Measurements from ENCODE around the gene PTPRD.
"Not testable (repeated sequence)": the region's sequence is repeated elsewhere in the genome, so short reads cannot be mapped to it uniquely, and the experiment has no call there.

The PTPRD gene

DNA sequence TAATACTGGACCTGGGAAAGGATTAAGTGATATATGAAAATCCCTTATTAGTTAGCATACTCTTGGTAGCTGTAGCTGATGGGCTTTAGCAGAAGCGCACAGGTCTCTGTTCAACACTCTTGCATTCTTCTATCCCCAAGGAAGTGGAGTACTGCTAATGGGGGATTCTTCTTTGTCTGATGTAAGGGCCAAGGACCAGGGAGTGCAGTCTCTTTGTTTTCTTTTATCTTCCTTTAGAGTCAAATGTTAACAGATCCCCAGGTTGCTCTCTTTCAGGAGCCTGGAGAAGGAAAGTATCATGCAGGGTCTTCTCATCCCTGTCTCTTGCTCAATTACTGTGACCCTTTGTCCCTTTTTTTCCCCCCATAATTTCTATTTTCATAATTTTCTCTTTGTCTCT, 1666.3 kb downstream of the PTPRD start:
- DNase-seq = no peak

DNA sequence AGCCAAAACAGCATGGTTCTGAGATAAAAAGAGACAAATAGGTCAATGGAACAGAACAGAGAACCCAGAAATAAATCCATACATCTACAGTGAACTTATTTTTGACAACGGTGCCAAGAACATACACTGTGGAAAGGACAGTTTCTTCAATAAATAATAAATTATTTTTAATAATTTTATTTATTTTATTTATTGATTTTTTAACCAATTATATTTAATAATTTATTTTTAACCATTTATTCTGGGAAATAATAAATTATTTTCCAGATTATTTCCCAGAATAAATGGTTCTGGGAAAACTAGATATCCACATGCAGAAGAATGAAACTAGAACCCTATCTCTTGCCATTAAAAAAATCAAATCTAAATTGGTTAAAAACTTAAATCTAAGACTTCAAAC, 1669.4 kb downstream of the PTPRD start:
- no peak for DNase-seq

DNA sequence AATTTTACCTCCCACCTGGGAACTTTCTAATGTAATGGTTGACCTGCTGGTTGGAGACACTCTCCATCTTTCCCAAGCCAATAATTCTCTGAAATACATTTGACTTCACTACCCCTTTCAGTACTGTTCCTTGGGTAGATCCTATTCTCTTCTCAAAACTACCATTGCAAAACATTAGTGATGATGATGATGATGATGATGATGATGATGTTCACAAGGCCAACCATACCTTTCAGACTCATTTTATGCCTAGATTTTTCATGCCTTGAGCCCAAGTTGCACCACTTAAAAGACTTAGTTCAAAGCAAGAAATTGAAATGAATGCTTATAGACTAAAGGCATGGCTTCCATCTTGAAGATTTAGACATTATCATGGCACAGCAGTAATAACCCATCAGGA, 1672.2 kb downstream of the PTPRD start:
- DNase-seq = no peak

DNA sequence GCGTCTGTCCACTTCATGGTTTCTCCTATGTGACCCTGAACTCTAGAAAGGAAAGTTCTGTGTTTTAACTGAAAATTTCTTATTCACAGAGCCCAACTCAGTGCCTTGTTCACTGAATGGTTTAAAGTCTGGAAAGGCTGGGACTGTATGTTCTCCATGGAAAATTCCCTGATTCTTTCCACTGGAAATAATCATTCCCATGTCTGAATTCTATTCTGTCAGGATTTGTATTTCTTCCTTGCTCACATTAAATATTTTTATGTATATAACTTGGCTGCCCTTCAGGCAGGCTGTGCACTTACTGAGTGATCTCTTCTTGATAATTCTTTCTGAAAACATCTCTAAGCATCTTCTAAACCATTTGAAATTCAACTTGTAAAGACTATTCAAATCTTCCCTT, 1686.3 kb downstream of the PTPRD start:
- no peak for DNase-seq

DNA sequence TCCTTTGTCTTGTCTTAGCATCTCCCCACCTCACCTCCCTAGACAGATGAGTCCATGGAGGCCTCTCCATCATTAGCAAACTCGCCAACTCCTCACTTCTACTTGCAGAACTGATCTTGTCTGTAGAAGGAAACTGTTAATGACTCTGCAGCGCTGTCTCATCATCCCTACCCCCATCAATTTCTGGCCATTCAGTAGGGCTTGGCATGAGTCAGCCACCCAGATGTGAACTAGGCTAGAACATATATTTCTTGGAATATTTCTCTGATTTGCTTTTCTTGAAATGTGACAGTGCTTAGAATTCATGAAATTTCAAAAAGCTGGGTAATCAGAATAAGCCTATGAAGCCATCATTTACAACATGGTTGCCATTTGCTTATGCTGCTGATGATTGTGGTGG, 1688.2 kb downstream of the PTPRD start:
- DNase-seq = no peak

DNA sequence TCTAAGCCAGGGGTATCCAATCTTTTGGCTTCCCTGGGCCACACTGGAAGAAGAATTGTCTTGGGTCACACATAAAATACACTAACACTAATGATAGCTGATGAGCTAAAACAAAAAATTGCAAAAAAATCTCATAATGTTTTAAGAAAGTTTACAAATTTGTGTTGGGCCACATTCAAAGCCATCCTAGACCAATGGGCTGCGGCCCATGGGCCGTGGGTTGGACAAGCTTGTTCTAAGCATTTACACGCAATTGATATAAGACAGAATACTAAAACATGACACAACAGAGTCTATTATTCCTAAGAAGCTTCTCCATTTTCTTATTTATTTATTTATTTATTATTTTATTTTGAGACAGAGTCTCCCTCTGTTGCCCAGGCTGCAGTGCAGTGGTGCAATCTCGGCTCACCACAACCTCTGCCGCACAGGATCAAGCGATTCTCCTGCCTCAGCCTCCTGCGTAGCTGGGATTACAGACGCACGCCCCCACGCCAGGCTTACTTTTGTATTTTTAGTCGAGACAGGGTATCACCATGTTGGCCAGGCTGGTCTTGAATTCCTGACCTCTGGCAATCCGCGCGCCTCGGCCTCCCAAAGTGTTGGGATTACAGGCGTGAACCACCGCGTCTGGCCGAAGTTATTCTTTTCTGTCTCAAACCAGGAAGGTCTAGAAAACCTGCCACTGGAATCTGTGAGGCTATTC, 1692.2 kb downstream of the PTPRD start:
- DNase-seq = not testable (repeated sequence)

DNA sequence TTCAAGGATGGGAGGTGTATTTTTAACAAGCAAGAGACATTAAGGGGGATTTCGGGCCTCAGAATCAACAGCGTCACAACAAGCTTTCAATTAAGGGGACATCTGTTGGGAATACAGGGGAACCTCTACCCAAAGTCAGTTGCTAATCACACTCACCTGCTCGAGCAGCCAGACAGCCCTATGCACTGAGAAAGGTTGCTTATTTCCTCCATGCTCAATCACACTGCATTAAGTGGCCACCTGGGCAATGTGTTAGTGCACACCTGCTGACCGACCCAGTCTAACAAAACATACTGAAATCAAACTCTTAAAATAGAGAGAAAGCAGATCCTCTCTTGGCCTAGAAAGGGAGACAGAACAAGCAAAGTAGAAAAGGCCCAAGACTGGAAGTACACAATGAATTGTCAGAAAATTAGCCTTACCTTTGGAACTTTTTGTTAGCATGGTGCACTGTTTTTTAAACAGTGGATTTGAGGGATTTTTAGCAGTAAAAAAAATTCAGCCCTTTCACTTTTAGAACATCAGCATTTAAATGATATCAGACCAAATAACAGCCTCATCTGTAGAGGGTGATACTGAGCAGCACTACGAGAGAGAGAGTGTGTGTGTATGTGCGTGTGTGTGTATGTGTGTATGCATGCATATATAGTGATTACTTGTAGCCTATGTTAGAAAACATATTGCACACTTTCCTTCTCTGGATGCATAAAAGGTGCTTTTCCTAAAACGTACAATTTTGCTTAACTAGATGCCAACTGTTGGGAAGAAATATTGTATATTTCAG, 1694.7 kb downstream of the PTPRD start:
- no peak for DNase-seq

DNA sequence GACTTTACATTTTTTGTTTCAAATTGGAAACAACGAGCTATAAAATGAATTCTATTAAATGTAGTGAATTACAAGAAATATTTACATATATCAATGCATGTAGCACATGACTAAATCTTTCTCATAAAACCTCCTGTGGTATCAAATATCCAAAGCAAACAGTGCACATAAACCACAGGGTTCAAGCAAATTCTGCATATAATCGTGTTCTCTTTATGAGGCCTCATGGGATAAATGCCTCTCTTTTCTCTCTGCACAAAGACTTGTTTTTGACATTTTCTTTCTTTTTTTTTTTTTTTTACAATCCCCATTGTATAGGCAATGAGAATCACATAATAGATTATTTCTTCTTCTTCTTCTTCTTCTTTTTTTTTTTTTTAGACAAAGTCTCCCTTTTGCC, 1696.0 kb downstream of the PTPRD start:
- no peak for DNase-seq

DNA sequence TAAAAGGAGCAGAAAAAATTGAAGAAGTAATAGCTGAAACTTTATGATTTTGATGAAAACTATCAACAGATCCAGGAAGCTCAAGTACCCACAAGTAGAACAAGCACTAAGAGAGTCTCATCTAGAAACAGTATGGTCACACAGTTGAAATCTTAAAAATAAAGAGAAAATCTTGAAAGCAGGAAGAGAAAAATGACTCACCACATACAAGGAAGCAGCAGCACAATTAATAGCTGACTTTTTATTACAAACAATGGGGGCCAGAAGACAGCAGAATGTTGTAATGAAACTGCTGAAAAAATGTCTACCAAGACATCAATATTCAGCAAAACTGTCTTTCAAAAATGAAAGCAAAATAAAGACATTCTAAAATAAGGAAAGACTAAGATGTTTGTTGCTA, 1704.9 kb downstream of the PTPRD start:
- DNase-seq = no peak

DNA sequence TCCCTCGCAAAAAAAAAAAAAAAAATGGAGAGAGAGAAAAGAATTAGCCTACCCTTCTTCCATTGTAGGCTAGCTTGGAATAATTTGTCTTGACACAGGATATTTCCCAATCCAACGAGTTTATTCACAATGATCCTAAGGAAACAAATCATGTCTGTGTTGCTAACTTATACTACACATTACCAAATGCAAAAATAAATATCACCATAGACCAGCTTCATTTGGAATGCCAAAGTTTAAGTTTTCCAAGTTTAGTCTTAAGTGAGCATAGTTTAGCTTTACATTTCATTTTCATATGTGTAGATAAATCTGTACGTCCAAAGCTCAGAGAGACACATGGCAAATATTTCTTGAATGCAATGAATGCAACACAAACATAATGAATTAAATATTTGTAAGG, 1707.1 kb downstream of the PTPRD start:
- DNase-seq = no peak

DNA sequence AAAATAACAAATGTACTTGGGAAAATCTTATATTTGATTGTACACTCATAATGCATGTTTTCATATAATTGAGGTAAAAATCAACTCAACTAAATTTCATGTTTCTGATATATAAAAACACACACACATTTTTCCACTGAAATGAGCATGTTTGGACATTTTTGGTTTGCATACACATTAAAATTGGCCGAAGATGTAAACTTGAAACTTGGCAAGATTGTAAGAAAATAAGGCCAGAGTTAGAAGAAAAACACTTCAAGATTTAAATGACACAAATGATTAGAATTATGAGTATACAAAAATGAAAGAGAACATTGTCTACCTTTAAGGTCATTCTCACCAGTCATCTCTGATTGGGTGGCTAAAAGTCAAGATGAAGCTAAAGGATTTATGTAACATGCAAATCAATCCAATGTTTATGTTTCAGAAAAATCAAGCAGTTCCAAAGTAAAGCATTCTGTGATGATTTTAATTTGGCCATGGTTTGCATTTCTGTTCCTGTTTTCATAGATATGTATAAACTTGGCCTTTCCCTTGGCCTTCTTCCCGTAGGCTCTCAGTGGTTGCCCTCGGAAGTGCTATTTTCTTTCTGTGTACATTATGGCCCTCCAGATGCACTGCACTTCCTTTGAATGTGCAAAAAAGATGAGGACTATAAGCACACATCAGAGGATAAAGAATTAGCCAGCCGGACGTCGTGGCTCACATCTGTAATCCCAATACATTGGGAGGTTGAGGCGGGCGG, 1707.9 kb downstream of the PTPRD start:
- DNase-seq = no peak

DNA sequence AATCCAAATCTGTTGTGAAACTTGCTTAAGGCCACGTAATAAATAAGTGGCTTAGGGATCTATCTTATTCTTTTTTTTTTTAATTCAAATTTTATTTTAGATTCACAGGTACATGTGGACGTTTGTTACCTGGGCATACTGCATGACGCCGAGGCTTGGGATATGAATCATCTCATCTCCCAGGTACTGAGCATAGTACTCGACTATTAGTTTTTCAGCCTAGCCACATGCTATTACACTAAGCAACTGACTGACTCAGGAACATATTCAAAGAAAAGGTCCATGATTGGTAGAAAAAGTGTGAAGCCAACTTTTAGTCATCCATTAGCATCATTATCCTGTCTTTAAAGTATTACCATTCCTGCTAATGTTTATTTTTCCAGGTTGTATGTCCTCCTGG, 1709.7 kb downstream of the PTPRD start:
- DNase-seq = no peak

DNA sequence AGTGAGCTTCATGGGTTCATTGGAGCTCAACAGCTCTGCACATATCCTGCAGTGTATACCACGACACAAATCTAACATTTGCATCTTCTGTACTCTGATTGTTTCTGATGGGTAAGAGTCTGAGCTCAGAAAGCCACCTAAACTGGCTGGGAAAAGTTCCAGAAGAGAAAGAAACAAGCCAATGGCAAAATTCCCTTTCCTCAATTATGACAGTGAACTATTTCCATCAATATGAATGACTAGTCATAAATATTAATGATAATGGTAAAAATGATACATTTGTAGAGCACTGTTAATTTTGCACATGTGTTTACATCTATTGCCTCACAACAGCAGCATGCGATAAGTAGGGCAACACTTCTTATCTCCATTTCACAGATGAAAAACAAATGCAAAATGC, 1711.7 kb downstream of the PTPRD start:
- DNase-seq = no peak

DNA sequence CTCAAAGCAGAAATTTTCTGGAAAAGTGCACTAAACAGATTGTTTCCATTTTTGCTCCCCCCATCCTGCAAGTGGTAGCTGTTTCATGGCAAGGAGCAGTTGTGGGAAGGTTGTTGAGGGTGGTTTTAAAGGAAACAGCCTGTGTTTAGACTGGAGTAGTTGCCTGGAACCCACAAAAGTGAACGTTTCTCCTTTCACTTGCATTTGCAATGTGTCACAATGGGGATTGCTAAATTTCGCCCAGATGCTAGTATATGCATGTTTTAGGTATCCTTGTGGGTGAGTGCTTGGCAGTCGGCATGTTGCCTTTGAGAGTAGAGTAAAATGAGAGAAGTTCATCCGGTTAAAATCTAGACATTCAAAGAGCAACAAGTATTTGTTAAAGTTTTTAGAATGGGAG, 1713.3 kb downstream of the PTPRD start:
- DNase-seq = no peak

DNA sequence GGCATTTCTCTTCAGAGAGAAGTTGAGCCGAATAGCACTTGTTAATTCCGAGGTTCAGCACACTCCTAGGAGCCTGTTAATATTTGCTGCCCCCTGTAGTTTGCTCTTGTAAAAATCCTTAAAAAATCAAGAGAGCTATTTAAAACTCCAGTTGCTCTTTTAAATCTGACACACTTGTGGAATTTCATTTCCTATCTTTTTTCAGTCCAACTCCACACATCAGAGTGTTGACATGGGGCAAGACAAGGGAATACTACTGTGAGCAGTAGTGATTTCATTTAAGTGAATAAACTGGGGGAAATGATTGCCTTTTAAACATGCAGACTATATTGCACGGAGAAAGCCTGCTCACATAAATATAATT, 1717.0 kb downstream of the PTPRD start:
- DNase-seq = no peak

DNA sequence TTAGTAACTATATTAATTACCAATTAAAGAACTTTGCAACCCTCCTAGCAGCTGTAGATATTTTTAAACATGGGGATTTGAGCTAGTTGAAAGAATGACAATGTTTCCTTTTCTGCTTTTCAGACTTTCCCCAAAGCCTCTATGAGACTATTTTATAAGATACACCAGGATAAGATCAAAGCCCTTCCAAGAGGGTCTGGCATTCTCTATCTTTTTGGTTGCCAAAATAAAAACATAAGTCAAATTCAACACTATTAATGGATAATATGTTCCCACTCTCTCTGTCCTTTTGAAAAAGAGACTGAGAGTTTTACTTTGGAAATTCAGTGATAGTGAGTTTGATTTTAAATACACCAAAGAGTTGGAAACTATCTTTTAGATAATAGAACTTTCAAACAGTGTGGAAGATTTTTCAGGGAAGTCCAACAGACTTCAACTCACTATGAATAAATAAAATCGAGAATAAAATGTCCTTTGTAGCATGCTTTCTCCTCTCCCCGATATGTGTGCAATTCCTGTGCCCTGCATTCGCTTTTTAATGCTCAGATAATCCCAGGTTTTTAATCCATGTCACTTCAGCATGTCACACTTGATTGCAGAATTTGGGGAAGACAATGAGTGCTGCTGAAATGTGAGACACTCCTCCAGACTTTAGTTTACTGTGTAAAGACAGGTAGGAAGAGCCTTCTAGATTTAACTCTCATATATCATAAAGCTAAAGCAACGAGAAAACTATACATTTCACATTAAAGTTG, 1717.5 kb downstream of the PTPRD start:
- DNase-seq = no peak

DNA sequence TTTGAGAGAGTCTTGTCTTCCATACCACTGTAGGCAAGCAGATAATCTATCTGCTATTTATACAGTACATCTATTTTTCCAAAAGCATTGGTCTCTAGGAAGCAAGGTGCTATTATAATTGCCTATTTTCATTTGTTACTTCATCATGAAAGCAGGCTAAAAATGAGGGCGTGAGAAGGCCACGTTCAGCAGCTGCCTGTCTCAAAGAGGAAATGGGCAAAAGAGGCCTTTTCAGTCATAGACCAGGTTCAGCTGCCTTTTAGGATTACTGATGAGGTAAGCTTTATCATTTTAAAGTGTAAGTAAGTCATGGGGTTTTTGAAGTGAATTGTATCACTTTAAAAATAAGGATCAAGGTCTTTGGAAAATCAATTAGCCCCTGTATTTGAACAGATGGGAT, 1722.1 kb downstream of the PTPRD start:
- DNase-seq = no peak

DNA sequence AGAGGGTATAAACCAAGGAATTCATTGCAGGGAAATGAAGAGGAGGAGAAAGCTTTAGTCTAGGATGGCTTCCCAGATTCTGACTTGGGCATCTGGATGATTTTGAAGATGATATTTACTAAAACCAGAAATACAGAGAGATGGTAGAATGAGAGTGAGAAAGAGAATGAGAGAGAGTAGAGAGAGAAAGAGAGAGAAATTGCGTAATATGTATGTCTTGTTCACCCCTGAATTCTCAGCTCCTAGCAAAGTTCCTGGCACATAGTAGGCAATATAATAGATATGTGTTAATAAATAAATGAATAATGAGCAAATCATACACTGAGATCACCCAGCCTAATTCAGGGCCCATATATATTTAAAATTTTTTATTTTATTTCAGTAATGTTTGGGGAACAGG, 1723.7 kb downstream of the PTPRD start:
- no peak for DNase-seq

DNA sequence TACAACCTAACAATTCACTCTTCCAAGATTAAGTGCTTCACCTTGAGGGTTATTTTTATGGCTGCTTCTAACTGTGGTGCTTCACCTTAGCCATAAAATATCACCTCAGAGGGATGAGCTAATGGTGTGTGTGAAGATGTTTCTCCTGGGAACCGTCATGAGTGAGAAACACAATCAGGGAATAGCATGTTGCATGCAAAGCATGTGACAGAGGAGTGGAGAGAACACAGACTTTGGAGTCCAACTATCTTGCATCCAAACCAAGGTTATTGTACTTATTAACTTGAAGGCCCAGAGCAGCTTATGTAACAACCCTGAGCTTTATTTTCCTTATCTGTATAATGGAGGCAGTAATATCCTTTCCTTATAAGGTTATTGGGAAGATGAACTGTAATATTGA, 1724.2 kb downstream of the PTPRD start:
- DNase-seq = no peak

DNA sequence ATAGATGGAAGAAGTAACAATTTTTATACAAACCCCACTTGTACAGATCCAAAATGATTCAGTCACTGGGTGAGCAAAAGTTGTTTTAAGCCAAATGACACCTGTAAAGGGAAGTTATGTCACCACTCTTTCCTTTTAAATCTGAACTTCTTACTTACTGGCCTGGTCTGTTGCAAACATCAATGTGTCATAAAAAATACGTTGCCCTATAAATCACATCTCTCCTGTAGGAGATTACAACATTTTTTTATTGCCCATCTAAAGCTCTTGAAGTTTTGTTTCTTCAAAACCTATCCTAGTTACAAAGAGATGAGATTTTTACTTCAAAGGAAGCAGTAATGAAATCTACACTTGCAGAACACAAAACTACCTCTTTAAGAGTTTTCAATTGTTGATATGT, 1725.4 kb downstream of the PTPRD start:
- no peak for DNase-seq

DNA sequence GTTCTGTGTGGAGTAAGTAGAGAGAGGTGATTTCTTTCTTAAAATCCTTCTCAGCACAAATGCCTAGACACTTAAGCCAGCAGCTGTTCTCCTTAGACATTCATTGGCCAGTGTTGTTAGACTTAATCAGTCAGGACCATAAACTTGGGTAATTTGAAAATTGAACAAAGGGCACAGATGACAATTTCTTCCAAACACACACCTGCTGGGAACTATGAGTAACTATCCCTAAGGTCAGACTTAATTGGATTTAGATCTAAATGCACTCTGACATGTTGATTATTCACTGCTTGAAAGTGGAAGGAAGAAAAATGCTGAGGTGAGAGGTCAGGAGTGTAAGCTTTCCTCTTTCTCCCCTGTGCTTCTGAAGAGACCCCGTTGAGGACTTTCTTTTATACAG, 1729.5 kb downstream of the PTPRD start:
- no peak for DNase-seq

DNA sequence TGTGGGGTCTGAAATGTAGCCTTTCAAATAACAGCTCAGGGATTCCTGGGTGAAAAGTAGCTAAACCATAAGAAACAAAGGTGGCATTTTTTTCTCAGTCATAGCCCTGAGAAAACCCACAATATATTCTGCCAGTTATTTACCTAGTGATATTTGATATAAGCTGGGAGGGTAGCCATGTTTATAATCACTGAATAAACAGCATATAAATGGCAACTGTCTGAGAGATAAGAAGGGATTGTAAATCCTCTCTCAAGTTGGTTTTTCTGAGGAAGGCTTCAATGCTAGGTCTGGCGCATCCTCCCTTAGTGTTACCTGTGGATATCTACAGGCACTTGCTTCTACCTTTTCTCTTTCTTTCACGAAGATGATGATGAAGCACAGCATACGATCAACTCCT, 1732.7 kb downstream of the PTPRD start:
- no peak for DNase-seq

DNA sequence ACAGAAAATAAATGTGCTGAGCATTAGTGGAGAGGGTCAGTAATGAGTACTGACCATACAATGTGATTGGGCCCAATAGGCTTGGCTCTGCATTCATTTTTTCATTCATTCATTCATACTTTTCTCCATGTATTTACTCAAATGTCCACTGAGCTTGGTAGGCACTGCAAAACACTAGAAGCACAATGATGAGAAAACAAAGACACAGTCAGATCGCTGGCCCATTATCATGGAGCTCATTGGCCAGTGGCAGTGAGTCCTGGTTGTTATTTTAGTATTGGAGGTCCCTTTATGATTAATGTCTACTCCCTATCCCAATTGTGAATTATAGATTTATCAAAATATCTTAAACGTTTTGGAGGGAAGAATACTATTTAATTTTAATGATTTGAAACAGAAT, 1733.5 kb downstream of the PTPRD start:
- no peak for DNase-seq
